ENCODE data around the gene BLNK.

Gene BLNK

DNA sequence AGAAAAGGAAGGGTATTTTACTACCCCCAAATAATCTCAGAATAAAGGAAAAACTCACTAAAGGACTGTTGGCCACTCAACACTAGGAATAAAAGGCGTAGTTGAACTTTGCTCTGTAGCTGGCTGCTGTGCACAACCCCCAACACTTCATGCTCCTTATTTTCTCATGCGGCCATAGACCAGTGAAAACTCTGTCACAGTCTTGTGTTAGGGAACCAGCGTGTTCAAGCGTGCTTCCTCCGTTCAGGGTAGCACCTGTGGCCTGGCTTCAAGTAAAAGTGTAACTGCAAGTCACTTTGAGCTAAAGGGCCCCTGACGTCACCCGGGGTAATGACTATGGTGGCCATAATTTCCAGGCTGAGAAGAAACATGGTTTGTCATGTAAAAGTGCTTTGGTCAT is 27.0 kb downstream of the BLNK start:
- no peak overlapping the region for H3K27ac ChIP-seq (ENCODE audit: low read length)
- H3K9ac ChIP-seq (ENCODE audit: low read depth, low read length), result no peak overlapping the region
- no peaks in the 10 kb centered on the region for H3K27me3 ChIP-seq (ENCODE audit: insufficient read depth, low read length, poor library complexity)
- no peak overlapping the region for H3K4me3 ChIP-seq (ENCODE audit: low read depth in 1 of 2, low read length in 2 of 2)
- TF ChIP-seq EZH2 (IDR thresholded peaks at IDR 0.05; ENCODE audit: borderline replicate concordance, low read depth, low read length, severe bottlenecking), result no peak
- TF ChIP-seq, protein P1, sequence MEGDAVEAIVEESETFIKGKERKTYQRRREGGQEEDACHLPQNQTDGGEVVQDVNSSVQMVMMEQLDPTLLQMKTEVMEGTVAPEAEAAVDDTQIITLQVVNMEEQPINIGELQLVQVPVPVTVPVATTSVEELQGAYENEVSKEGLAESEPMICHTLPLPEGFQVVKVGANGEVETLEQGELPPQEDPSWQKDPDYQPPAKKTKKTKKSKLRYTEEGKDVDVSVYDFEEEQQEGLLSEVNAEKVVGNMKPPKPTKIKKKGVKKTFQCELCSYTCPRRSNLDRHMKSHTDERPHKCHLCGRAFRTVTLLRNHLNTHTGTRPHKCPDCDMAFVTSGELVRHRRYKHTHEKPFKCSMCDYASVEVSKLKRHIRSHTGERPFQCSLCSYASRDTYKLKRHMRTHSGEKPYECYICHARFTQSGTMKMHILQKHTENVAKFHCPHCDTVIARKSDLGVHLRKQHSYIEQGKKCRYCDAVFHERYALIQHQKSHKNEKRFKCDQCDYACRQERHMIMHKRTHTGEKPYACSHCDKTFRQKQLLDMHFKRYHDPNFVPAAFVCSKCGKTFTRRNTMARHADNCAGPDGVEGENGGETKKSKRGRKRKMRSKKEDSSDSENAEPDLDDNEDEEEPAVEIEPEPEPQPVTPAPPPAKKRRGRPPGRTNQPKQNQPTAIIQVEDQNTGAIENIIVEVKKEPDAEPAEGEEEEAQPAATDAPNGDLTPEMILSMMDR (IDR thresholded peaks at IDR 0.05; ENCODE audit: borderline replicate concordance, extremely low read depth, low read length, poor library complexity, severe bottlenecking), result no peak
- H3K79me2 ChIP-seq (ENCODE audit: insufficient read depth, low read length), result no peaks in the 10 kb centered on the region
- H2AFZ ChIP-seq (ENCODE audit: low read depth, low read length), result no peak overlapping the region
- ATAC-seq (ENCODE audit: insufficient read depth, low read depth) (no peak), DNase-seq (no peak)
- H3K9me3 ChIP-seq (ENCODE audit: insufficient read depth, low read length, severe bottlenecking), result no peaks in the 10 kb centered on the region
- H3K4me2 ChIP-seq (ENCODE audit: insufficient read depth, low read length), result no peak overlapping the region
- no peaks in the 10 kb centered on the region for H3K36me3 ChIP-seq (ENCODE audit: insufficient read depth, low read length)
- H4K20me1 ChIP-seq (ENCODE audit: insufficient read depth, low read length), result no peaks in the 10 kb centered on the region
- H3K4me1 ChIP-seq (ENCODE audit: insufficient read depth, low read length), result no peaks in the 10 kb centered on the region

DNA sequence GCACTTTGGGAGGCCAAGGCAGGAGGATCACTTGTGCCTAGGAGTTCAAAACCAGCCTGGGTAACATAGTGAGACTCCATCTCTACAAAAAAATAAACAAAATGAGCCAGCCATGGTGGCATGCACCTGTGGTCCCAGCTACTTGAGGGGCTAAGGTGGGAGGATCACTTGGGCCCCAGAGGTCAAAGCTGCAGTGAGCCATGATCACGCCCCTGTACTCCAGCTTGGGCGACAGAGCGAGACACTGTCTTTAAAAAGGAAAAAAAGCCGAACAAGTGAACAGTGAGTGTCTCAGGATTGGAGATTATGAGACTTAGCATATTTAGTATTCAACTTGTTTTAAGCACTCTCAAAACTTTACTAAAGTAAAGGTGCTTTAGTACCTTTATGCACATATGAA is 28.1 kb downstream of the BLNK start:
- H3K9me3 ChIP-seq (ENCODE audit: insufficient read depth, low read length, severe bottlenecking), result no peaks in the 10 kb centered on the region
- H4K20me1 ChIP-seq (ENCODE audit: insufficient read depth, low read length), result no peaks in the 10 kb centered on the region
- H3K9ac ChIP-seq (ENCODE audit: low read depth, low read length), result no peak overlapping the region
- H3K79me2 ChIP-seq (ENCODE audit: insufficient read depth, low read length), result no peaks in the 10 kb centered on the region
- no peak overlapping the region for H2AFZ ChIP-seq (ENCODE audit: low read depth, low read length)
- H3K4me1 ChIP-seq (ENCODE audit: insufficient read depth, low read length), result no peaks in the 10 kb centered on the region
- no peak overlapping the region for H3K4me2 ChIP-seq (ENCODE audit: insufficient read depth, low read length)
- no peaks in the 10 kb centered on the region for H3K36me3 ChIP-seq (ENCODE audit: insufficient read depth, low read length)
- no peak overlapping the region for H3K27ac ChIP-seq (ENCODE audit: low read length)
- no peaks in the 10 kb centered on the region for H3K27me3 ChIP-seq (ENCODE audit: insufficient read depth, low read length, poor library complexity)
- H3K4me3 ChIP-seq (ENCODE audit: low read depth in 1 of 2, low read length in 2 of 2), result no peak overlapping the region
- ATAC-seq (ENCODE audit: insufficient read depth, low read depth) (no peak), DNase-seq (no peak)
- no peak for TF ChIP-seq EZH2 (IDR thresholded peaks at IDR 0.05; ENCODE audit: borderline replicate concordance, low read depth, low read length, severe bottlenecking)
- TF ChIP-seq, protein P1 (IDR thresholded peaks at IDR 0.05; ENCODE audit: borderline replicate concordance, extremely low read depth, low read length, poor library complexity, severe bottlenecking), result no peak

DNA sequence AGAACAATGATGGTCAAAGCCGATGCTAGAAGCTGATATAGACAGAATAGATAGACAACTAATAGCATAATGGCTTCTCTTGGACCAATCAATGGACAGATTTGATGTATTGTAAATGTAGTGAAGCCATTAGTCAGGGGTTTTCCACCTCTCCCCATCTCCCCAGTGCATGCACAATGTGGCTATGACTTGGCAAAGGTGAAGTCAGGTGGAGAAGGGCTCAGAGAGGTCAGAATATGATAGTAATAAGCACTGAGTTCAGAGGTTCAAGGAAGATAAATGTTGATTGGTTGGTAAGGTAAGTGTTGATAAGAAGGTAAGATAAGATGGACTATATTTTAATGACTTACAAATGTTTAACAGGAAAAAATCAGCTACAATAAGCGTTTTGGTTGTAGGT is 28.5 kb downstream of the BLNK start:
- Histone ChIP-seq H3K36me3 (ENCODE audit: insufficient read depth, low read length) (no peaks in the 10 kb centered on the region), H3K27me3 (ENCODE audit: insufficient read depth, low read length, poor library complexity) (no peaks in the 10 kb centered on the region), H3K4me2 (ENCODE audit: insufficient read depth, low read length) (no peak overlapping the region), H3K4me1 (ENCODE audit: insufficient read depth, low read length) (no peaks in the 10 kb centered on the region), H3K79me2 (ENCODE audit: insufficient read depth, low read length) (no peaks in the 10 kb centered on the region), H4K20me1 (ENCODE audit: insufficient read depth, low read length) (no peaks in the 10 kb centered on the region), H3K9ac (ENCODE audit: low read depth, low read length) (no peak overlapping the region), H2AFZ (ENCODE audit: low read depth, low read length) (no peak overlapping the region), H3K4me3 (ENCODE audit: low read depth in 1 of 2, low read length in 2 of 2) (no peak overlapping the region), H3K27ac (ENCODE audit: low read length) (no peak overlapping the region), H3K9me3 (ENCODE audit: insufficient read depth, low read length, severe bottlenecking) (no peaks in the 10 kb centered on the region)
- no peak for DNase-seq
- ATAC-seq (ENCODE audit: insufficient read depth, low read depth), result no peak
- TF ChIP-seq, protein P1 (IDR thresholded peaks at IDR 0.05; ENCODE audit: borderline replicate concordance, extremely low read depth, low read length, poor library complexity, severe bottlenecking), result no peak
- no peak for TF ChIP-seq EZH2 (IDR thresholded peaks at IDR 0.05; ENCODE audit: borderline replicate concordance, low read depth, low read length, severe bottlenecking)

Data from DND-41 (cell line).